SK-N-SH (cell line): ENCODE results near the gene STUB1. TPM values are rescaled to one million over a fixed set of nuclear protein-coding genes. Genes with fewer than 3 reads are reported as not detected.
"Not testable (repeated sequence)": the region's sequence is repeated elsewhere in the genome, so short reads cannot be mapped to it uniquely, and the experiment has no call there.

Source experiments
- CTCF ChIA-PET: fragments of 300-600, 350-600 bp; formaldehyde crosslinking; extraction: SDS; loops from one replicate; lab custom pipeline; 2021; lab: Yijun Ruan, JAX
- POLR2A ChIA-PET: fragments of 350-600 bp; sonication (Branson Sonifier 250); formaldehyde crosslinking; extraction: SDS; loops from one replicate; lab custom pipeline; 2020; ENCODE audit warnings: antibody characterized with exemption, inconsistent platforms; lab: Yijun Ruan, JAX
- DNase-seq: peaks from one replicate; pipeline ENCODE4 v3.0.0; 2012
- H2AFZ ChIP-seq: fragments of 200-600 bp; sonication (generic); 2 replicates; pipeline ENCODE4 v1.8.1; 2016; ENCODE audit warnings: antibody characterized with exemption, mild to moderate bottlenecking, low read depth
- H3F3A ChIP-seq: fragments of 200-600 bp; sonication (generic); replicated peaks from 2 replicates; pipeline ENCODE3; 2016; ENCODE audit warnings: antibody characterized with exemption, mild to moderate bottlenecking; ENCODE audit not compliant: insufficient read depth
- H3K27ac ChIP-seq, 2 experiments: fragments of 200-500 bp in 1 of 2; fragments of 200-600 bp in 1 of 2; sonication (Bioruptor generic) in 1 of 2; sonication (generic), shearing (Covaris generic) in 1 of 2; 2 replicates each; pipeline versions ENCODE4 v1.5.1 to v1.6.1; 2014 to 2016; ENCODE audit warnings: low read depth in 2 of 2, inconsistent platforms in 1 of 2, low read length in 1 of 2, mild to moderate bottlenecking in 1 of 2, mixed read lengths in 1 of 2
- H3K27me3 ChIP-seq: fragments of 200-600 bp; sonication (generic), shearing (Covaris generic); 2 replicates; pipeline ENCODE4 v1.6.1; 2016; ENCODE audit warnings: mixed run types; ENCODE audit not compliant: insufficient read depth
- H3K36me3 ChIP-seq, 2 experiments: fragments of 200-500 bp in 1 of 2; fragments of 200-600 bp in 1 of 2; sonication (Bioruptor generic) in 1 of 2; sonication (generic) in 1 of 2; replicated peaks in 1 of 2; 2 replicates each; pipeline versions ENCODE3 to v1.5.1; 2014 to 2016; ENCODE audit warnings: low read length in 1 of 2, mild to moderate bottlenecking in 1 of 2; ENCODE audit not compliant: insufficient read depth in 2 of 2, control insufficient read depth in 1 of 2
- H3K4me1 ChIP-seq, 2 experiments: fragments of 200-500 bp in 1 of 2; fragments of 200-600 bp in 1 of 2; sonication (Bioruptor generic) in 1 of 2; sonication (generic), shearing (Covaris generic) in 1 of 2; 2 replicates each; pipeline versions ENCODE4 v1.5.1 to v1.6.1; 2014 to 2016; ENCODE audit warnings: low read depth in 1 of 2, low read length in 1 of 2, mixed run types in 1 of 2; ENCODE audit not compliant: insufficient read depth in 2 of 2, control insufficient read depth in 1 of 2
- H3K4me2 ChIP-seq: fragments of 200-600 bp; sonication (generic), shearing (Covaris generic); 2 replicates; pipeline ENCODE4 v1.6.1; 2017; ENCODE audit warnings: mixed run types
- H3K4me3 ChIP-seq, 2 experiments: fragments of 200-500 bp in 1 of 2; fragments of 200-600 bp in 1 of 2; sonication (Bioruptor generic) in 1 of 2; sonication (generic), shearing (Covaris generic) in 1 of 2; 2 replicates each; pipeline versions ENCODE4 v1.5.1 to v1.8.1; 2014 to 2016; ENCODE audit warnings: low read depth in 2 of 2, inconsistent platforms in 1 of 2, low read length in 1 of 2, mild to moderate bottlenecking in 1 of 2, mixed read lengths in 1 of 2, moderate library complexity in 1 of 2
- H3K79me2 ChIP-seq: fragments of 200-600 bp; sonication (generic); 2 replicates; pipeline ENCODE4 v1.8.1; 2017; ENCODE audit warnings: mild to moderate bottlenecking; ENCODE audit not compliant: insufficient read depth
- H3K9ac ChIP-seq: fragments of 200-600 bp; sonication (generic); 2 replicates; pipeline ENCODE4 v1.6.1; 2017; ENCODE audit warnings: mixed run types
- H3K9me2 ChIP-seq: fragments of 200-600 bp; sonication (generic); 2 replicates; pipeline ENCODE4 v1.6.1; 2017; ENCODE audit warnings: mixed run types
- H3K9me3 ChIP-seq: fragments of 200-600 bp; sonication (generic); 2 replicates; pipeline ENCODE4 v1.6.1; 2017; ENCODE audit warnings: mixed run types, mild to moderate bottlenecking, moderate library complexity
- H4K20me1 ChIP-seq: fragments of 200-600 bp; sonication (generic); 2 replicates; pipeline ENCODE4 v1.6.1; 2017; ENCODE audit warnings: mild to moderate bottlenecking, mixed run types; ENCODE audit not compliant: insufficient read depth
- CHD2 ChIP-seq: fragments of 150-350 bp; IDR thresholded peaks from 2 replicates; pipeline ENCODE4 v1.6.1; 2018; ENCODE audit warnings: low read length; ENCODE audit not compliant: partially characterized antibody
- ELF1 ChIP-seq: IDR thresholded peaks from 2 replicates; pipeline ENCODE4 v1.4.0; 2012
- EP300 ChIP-seq, 2 experiments: IDR thresholded peaks; 2 replicates each; pipeline versions ENCODE4 v1.4.0 to v1.6.1; 2012; ENCODE audit warnings: borderline replicate concordance in 1 of 2, low read depth in 1 of 2, low read length in 1 of 2
- EZH2phosphoT487 ChIP-seq: fragments of 200-600 bp; sonication (generic); IDR thresholded peaks from 2 replicates; pipeline ENCODE4 v1.6.1; 2017; ENCODE audit warnings: low read depth, mixed run types, mild to moderate bottlenecking, antibody characterized with exemption, moderate library complexity, borderline replicate concordance
- FOSL2 ChIP-seq: IDR thresholded peaks from 2 replicates; pipeline ENCODE4 v1.4.0; 2012; ENCODE audit warnings: low read depth, mild to moderate bottlenecking, moderate library complexity, borderline replicate concordance
- GABPA ChIP-seq: IDR thresholded peaks from 2 replicates; pipeline ENCODE4 v1.4.0; 2012; ENCODE audit warnings: low read depth, mild to moderate bottlenecking
- GATA2 ChIP-seq: sonication (generic); formaldehyde crosslinking; IDR thresholded peaks from 2 replicates; pipeline ENCODE4 v1.5.0; 2020; ENCODE audit warnings: mild to moderate bottlenecking, missing genetic modification reagents
- IRF3 ChIP-seq: fragments of 150-350 bp; IDR thresholded peaks from 2 replicates; pipeline ENCODE4 v1.6.1; 2016; ENCODE audit warnings: mild to moderate bottlenecking, low read depth, low read length
- NFIC ChIP-seq: IDR thresholded peaks from 2 replicates; pipeline ENCODE4 v1.4.0; 2012; ENCODE audit warnings: borderline replicate concordance
- TAF1 ChIP-seq: IDR thresholded peaks from 2 replicates; pipeline ENCODE4 v1.6.1; 2012; ENCODE audit warnings: low read depth, mild to moderate bottlenecking, low read length, moderate library complexity, borderline replicate concordance
- TCF12 ChIP-seq: IDR thresholded peaks from 2 replicates; pipeline ENCODE4 v1.4.0; 2012
- TEAD4 ChIP-seq: IDR thresholded peaks from 2 replicates; pipeline ENCODE4 v1.4.0; 2012; ENCODE audit warnings: mild to moderate bottlenecking, borderline replicate concordance; ENCODE audit not compliant: insufficient read depth
- YY1 ChIP-seq: IDR thresholded peaks from 2 replicates; pipeline ENCODE4 v1.4.0; 2012; ENCODE audit warnings: low read depth, mild to moderate bottlenecking
- WGBS: methylation state at CpG from one replicate; pipeline ENCODE4 v1.1.6; 2017; ENCODE audit warnings: low lambda C conversion rate; 5-methylcytosine and 5-hydroxymethylcytosine counted together
- polyA plus RNA-seq, 3 experiments: library from polyadenylated mRNA; depleted of rRNA; stranded (reverse); fragments of >200 nt; gene quantifications; 2 replicates each; pipeline ENCODE4 v1.2.3, GENCODE V29; 2012
- TF ChIP-seq, protein P1 (sequence below): IDR thresholded peaks from 2 replicates; pipeline ENCODE4; 2012
- TF ChIP-seq, protein P2 (sequence below): IDR thresholded peaks from 2 replicates; pipeline ENCODE4 v1.4.0; 2012; ENCODE audit warnings: low read depth

STUB1 gene
- polyA plus RNA-seq, 1 of the 3 experiments (the other 2 are of a cell fraction) = 323 TPM

DNA sequence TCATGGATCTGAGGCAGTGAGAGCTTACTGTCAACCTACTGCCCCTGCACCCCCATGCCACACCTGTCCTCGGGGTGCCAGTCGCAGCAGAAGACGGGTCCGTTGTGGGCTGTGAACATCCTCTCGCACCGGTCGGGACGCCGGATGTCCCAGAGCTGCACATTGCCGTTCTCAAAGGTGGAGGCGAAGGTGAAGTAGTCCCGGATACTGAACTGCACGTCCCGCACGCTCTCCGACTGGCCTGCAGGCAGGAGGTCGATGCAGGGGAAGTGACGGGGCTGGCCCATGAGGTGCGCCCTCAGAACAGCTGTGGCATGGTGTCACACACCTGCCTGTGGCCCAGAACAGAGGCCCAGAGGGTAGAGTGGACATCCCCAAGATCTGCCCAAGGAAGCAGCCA lies 7.3 kb downstream of the STUB1 start:
- H3K79me2 ChIP-seq = peaks cover 24% of the 10 kb centered on the region
- ChIA-PET CTCF (interaction anchor here (1.4 to 5.9 kb wide), 4 partner anchors 12 to 34 kb away, joined by 3 to 38 read pairs (median 8); partner anchors contain the start of genes ANTKMT, RHBDL1 and RHOT2), POLR2A (interaction anchor here (0.9 kb wide), 1 partner anchor 12 kb away, joined by 3 read pairs; the partner anchor contains the start of gene RHBDL1)
- no peaks in the 10 kb centered on the region for H3K9me3 ChIP-seq
- no peak overlapping the region for H2AFZ ChIP-seq
- no peak for DNase-seq
- H3F3A ChIP-seq = peaks cover 13% of the 10 kb centered on the region
- no peak for TF ChIP-seq IRF3
- no peak for TF ChIP-seq TCF12
- TF ChIP-seq CHD2 = no peak
- TF ChIP-seq TAF1 = no peak
- no peak for TF ChIP-seq ELF1
- TF ChIP-seq NFIC = no peak
- TF ChIP-seq, protein P1, sequence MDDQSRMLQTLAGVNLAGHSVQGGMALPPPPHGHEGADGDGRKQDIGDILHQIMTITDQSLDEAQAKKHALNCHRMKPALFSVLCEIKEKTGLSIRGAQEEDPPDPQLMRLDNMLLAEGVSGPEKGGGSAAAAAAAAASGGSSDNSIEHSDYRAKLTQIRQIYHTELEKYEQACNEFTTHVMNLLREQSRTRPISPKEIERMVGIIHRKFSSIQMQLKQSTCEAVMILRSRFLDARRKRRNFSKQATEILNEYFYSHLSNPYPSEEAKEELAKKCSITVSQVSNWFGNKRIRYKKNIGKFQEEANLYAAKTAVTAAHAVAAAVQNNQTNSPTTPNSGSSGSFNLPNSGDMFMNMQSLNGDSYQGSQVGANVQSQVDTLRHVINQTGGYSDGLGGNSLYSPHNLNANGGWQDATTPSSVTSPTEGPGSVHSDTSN = no peak
- TF ChIP-seq GATA2 (CRISPR knock-in tag) = no peak
- no peak for TF ChIP-seq TEAD4
- TF ChIP-seq, protein P2, sequence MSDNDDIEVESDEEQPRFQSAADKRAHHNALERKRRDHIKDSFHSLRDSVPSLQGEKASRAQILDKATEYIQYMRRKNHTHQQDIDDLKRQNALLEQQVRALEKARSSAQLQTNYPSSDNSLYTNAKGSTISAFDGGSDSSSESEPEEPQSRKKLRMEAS = no peak
- TF ChIP-seq, all 33 proteins: peak for 0
- Histone ChIP-seq H3K27me3 (no peaks in the 10 kb centered on the region), H3K4me1 (peaks cover 9 to 43% of the 10 kb centered on the region in 2 experiments; a peak in 3 of 4 replicates), H4K20me1 (peaks cover 4% of the 10 kb centered on the region; the same call in 1 of the 2 replicates), H3K9me2 (no peaks in the 10 kb centered on the region), H3K4me2 (no peak overlapping the region), H3K4me3 (no peak overlapping the region), H3K9ac (no peak overlapping the region), H3K36me3 (peaks cover 4 to 25% of the 10 kb centered on the region in 2 experiments), H3K27ac (no peak overlapping the region)
- WGBS = 95% methylated on average over 19 of the region's 19 CpGs

GRCh38 chr16:689175-689897 lies 9.1 kb downstream of the STUB1 start:
- peaks cover 9 to 30% of the 10 kb centered on the region in 2 experiments; a peak in 2 of 4 replicates for H3K4me1 ChIP-seq
- peaks cover 20% of the 10 kb centered on the region for H3F3A ChIP-seq
- peak overlapping the region; percentile 93 to 98 for H3K4me3 ChIP-seq
- H3K9me3 ChIP-seq = no peaks in the 10 kb centered on the region
- 69% methylated on average over 9 of the region's 26 CpGs for WGBS
- peak overlapping the region; percentile 82 for H3K9ac ChIP-seq
- peaks cover 0 to 16% of the 10 kb centered on the region in 2 experiments for H3K36me3 ChIP-seq
- CTCF ChIA-PET = interaction anchor here (0.6 to 5.9 kb wide), 14 partner anchors 8 to 529 kb away, joined by 3 to 38 read pairs (median 4); partner anchors contain the start of genes CCDC78, HAGHL, METRN and METTL26
- peak overlapping the region; percentile 62 to 82; a peak in 2 of 4 replicates for H3K27ac ChIP-seq
- no peaks in the 10 kb centered on the region for H3K27me3 ChIP-seq
- DNase-seq = no peak
- no peak for TF ChIP-seq FOSL2
- TF ChIP-seq TAF1 = no peak
- no peak for TF ChIP-seq YY1
- TF ChIP-seq EZH2phosphoT487 = no peak
- TF ChIP-seq, protein P2 = no peak
- TF ChIP-seq, protein P1 = no peak
- TF ChIP-seq EP300 (IDR thresholded peaks at IDR 0.05; ENCODE audit: borderline replicate concordance in 1 of 2, low read depth in 1 of 2, low read length in 1 of 2) = no peak
- no peak for TF ChIP-seq ELF1
- no peak for TF ChIP-seq TEAD4
- no peak for TF ChIP-seq GABPA
- TF ChIP-seq IRF3 = no peak
- TF ChIP-seq, all 33 proteins: peak for 0
- Histone ChIP-seq H3K79me2 (peaks cover 11% of the 10 kb centered on the region; the same call in 1 of the 2 replicates), H4K20me1 (no peaks in the 10 kb centered on the region), H2AFZ (no peak overlapping the region), H3K9me2 (no peaks in the 10 kb centered on the region), H3K4me2 (peak overlapping the region; percentile 100)
- POLR2A ChIA-PET = interaction anchor here (1.5 to 1.7 kb wide), 2 partner anchors 8 to 10 kb away, joined by 10 to 12 read pairs; partner anchors contain the start of gene STUB1

DNA sequence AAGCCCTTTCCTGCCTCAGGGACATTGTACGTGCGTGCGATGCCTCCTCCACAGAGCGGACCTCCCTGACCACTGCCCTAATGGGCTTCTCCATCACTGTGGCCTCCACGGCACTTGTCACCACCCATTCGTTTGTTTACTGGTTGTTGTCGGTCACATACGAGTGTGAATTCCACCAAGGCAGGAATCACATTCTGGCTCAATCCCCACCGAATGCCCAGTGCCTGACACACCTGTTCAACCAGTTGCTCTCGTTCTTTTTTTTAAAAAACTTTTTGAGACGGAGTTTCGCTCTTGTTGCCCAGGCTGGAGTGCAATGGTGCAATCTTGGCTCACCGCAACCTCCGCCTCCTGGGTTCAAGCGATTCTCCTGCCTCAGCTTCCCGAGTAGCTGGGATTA lies 11.0 kb downstream of the STUB1 start:
- H3K4me2 ChIP-seq, H3K9me3 ChIP-seq, H3K79me2 ChIP-seq, H2AFZ ChIP-seq, H3K9me2 ChIP-seq, POLR2A ChIA-PET, DNase-seq, H3K27ac ChIP-seq, CTCF ChIA-PET, H4K20me1 ChIP-seq, H3K27me3 ChIP-seq, H3K4me3 ChIP-seq, H3K9ac ChIP-seq: not testable (repeated sequence)
- Histone ChIP-seq H3K4me1 (peaks cover 9 to 13% of the 10 kb centered on the region in 2 experiments; a peak in 2 of 4 replicates), H3K36me3 (peaks cover 0 to 13% of the 10 kb centered on the region in 2 experiments), H3F3A (peaks cover 20% of the 10 kb centered on the region)
- WGBS = 83% methylated on average over 16 of the region's 16 CpGs
